A673 (cell line): ENCODE measurements around the gene COL8A1.

Experiments used
- CTCF ChIP-seq: fragments of 300-800, 200-600 bp; sonication (generic); conservative IDR thresholded peaks from 2 replicates; pipeline ENCODE4 v1.5.1; 2017; ENCODE audit warnings: low read depth, mild to moderate bottlenecking, antibody characterized with exemption, low read length, moderate library complexity, mixed read lengths
- EZH2 ChIP-seq: fragments of 200-600 bp; sonication (generic); IDR thresholded peaks from 2 replicates; pipeline ENCODE4 v1.6.1; 2017; ENCODE audit warnings: borderline replicate concordance, low read depth, mild to moderate bottlenecking, mixed read lengths, antibody characterized with exemption, low read length; ENCODE audit not compliant: poor library complexity, severe bottlenecking

- TF ChIP-seq CTCF, result no peak
- TF ChIP-seq EZH2, result no peak
These were observed 32.2 kb downstream of the COL8A1 start for GRCh38 chr3:99670556-99670950.
